ENCODE measurements around the gene TLR8.

The TLR8 gene

DNA sequence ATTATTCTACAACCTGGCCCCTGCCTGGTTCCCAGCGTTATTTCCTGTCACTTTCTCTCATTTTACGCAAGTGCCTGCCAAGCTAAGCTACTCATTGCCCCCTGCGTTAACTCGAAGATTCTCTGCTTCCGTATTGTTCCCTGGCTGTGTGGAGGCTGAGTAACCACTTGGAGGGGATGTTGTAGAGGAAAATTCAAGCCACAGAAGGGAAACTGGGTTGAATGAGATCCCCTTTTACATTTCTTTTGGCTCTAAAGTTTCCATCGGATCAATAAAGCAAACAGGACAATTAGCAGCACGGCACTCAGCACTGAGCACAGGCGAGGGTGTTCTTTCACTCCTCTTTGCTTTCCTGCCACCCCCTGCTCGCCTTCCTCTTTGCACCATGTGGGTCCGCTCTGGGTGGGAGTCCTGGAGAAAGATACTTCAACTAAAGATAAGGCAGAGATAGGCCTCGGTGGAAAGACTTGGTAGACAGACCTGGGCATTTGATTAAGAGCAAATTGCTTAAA, 64.3 kb downstream of the TLR8 start:
- peak; percentile 50 for DNase-seq

DNA sequence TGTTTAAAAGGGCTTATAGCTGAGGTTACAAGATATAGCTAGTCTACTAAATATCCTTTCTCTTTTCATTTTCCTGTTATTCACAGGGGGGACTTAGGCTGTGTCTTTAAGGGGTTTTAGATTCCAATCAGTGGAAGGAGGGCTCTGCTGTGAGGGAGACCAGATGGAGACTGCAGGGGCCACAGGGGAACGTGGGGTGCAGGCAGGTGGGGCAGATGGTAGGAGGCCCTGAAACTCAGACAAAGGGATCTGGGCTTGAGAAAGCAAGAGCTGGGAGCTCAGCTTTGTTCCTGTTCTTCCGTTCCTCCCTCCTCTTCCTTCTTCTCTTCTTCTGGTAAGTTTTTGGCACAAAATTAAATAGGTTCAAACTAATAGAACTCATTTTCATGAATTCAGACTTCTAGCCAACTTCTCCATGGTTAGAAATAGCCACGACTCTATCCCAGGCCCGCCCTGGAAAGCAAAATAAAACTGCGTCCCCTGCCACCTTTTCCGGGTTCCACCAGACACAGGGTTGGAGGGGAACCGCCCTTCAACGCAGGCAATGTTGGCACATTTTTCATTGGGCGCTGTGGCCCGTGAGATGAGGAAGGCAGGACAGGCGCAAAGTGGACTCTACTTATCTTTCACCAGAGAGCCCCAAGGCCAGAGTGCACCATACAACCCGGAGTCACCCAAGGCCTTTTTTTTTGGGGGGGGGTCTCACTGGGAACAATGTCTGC, 65.0 kb downstream of the TLR8 start:
- no peak for DNase-seq

DNA sequence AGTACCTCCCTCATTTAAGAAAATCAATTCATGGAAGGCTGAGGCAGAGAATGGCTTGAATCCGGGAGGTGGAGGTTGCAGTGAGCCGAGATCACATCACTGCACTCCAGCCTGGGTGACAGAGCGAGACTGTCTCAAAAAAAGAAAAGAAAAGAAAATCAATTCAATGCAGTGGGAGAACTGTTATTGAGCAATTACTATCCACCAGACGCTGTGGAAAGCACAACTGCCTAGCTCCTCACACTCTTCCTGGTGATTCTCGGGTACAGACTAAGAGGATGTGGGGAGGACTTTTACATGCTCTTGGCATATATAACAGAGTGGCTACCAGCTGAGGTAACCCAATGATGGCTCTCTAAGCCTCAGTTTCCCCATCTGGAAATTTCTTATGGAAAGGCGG, 65.8 kb downstream of the TLR8 start:
- DNase-seq: no peak
